Prostate gland (tissue), 2 donors: ENCODE data around the gene CES5A.

Source experiments
- POLR2A ChIP-seq: fragments of 450-650 bp; IDR thresholded peaks from one replicate; pipeline ENCODE4 v1.6.1; 2016; ENCODE audit warnings: antibody characterized with exemption, mild to moderate bottlenecking
- TF ChIP-seq, protein P1 (sequence below), 4 experiments: fragments of 200-600 bp in 2 of 4; fragments of 450-650 bp in 2 of 4; sonication (generic) in 2 of 4; IDR thresholded peaks; 1 replicate in 3 of 4; 2 replicates in 1 of 4; pipeline ENCODE4 v1.5.1; 2016 to 2019; ENCODE audit warnings: antibody characterized with exemption in 4 of 4, mild to moderate bottlenecking in 2 of 4, moderate library complexity in 2 of 4

DNA sequence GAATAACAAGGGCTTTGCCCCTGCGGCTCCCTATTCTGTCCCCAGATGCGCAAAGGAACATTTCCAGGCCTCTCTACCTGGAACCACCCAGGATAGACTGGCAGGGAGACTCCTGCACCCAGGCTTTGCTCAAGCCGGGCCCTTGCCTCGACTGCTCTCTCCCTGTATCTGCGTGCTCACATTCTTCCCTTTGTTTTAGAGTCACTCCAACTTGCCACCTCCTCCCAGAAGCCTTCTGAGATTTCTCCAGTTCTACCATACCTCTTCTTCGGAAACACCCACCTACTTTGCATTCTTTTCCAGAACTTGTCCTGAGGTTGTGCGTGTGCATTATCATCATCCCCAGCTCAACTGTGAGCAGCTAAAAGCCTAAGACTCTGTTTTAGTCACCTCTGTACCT is 3.0 kb downstream of the CES5A start:
- TF ChIP-seq, protein P1, sequence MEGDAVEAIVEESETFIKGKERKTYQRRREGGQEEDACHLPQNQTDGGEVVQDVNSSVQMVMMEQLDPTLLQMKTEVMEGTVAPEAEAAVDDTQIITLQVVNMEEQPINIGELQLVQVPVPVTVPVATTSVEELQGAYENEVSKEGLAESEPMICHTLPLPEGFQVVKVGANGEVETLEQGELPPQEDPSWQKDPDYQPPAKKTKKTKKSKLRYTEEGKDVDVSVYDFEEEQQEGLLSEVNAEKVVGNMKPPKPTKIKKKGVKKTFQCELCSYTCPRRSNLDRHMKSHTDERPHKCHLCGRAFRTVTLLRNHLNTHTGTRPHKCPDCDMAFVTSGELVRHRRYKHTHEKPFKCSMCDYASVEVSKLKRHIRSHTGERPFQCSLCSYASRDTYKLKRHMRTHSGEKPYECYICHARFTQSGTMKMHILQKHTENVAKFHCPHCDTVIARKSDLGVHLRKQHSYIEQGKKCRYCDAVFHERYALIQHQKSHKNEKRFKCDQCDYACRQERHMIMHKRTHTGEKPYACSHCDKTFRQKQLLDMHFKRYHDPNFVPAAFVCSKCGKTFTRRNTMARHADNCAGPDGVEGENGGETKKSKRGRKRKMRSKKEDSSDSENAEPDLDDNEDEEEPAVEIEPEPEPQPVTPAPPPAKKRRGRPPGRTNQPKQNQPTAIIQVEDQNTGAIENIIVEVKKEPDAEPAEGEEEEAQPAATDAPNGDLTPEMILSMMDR (IDR thresholded peaks at IDR 0.05): no peak
- TF ChIP-seq POLR2A: no peak
